ENCODE results near the gene MMP25. TPM values are rescaled to one million over a fixed set of nuclear protein-coding genes. Genes with fewer than 3 reads are reported as not detected.
A peak's percentile ranks its signal among the peaks of the same experiment; 100 is the strongest.

The MMP25 gene
- polyA plus RNA-seq, 3 donors = 0.71 to 26.6 (median 2.6) TPM

- Histone ChIP-seq H3K27me3 (ENCODE audit: control insufficient read depth in 2 of 2, insufficient read depth in 2 of 2, low read length in 2 of 2) (peaks cover 0 to 2% of the 10 kb centered on the region in 2 donors), H3K4me2 (replicated peaks; ENCODE audit: extremely low read depth, low read length, poor library complexity, severe bottlenecking) (peak overlapping the region; percentile 70), H3K4me3 (replicated peaks in 1 of 3; ENCODE audit: low read depth in 2 of 3, low read length in 3 of 3) (no peak overlapping the region), H3K9ac (ENCODE audit: insufficient read depth, low read length, poor library complexity, severe bottlenecking) (no peak overlapping the region), H2AFZ (ENCODE audit: insufficient read depth, low read depth, low read length, poor library complexity, severe bottlenecking) (no peak overlapping the region), H3K79me2 (ENCODE audit: insufficient read depth, low read length) (no peaks in the 10 kb centered on the region), H3K4me1 (ENCODE audit: control insufficient read depth in 1 of 2, insufficient read depth in 2 of 2, low read length in 2 of 2) (peaks cover 45 to 47% of the 10 kb centered on the region in 2 donors), H3K27ac (ENCODE audit: low read depth in 1 of 2, low read length in 2 of 2) (no peak overlapping the region), H3K36me3 (replicated peaks in 1 of 2; ENCODE audit: control insufficient read depth in 1 of 2, insufficient read depth in 2 of 2, low read length in 2 of 2) (no peaks in the 10 kb centered on the region), H3K9me3 (replicated peaks in 1 of 2; ENCODE audit: control insufficient read depth in 1 of 2, insufficient read depth in 1 of 2, low read length in 2 of 2) (no peaks in the 10 kb centered on the region), H4K20me1 (ENCODE audit: insufficient read depth, low read length) (no peaks in the 10 kb centered on the region)
- peaks cover 44% of the 10 kb centered on the region for H3K4me1 Mint-ChIP-seq
- H3K9me3 Mint-ChIP-seq = peaks cover 0 to 3% (median 0%) of the 10 kb centered on the region in 7 donors
- WGBS (ENCODE audit: insufficient coverage) = under 1% methylated on average over 65 of the region's 67 CpGs
- TF ChIP-seq, protein P1, sequence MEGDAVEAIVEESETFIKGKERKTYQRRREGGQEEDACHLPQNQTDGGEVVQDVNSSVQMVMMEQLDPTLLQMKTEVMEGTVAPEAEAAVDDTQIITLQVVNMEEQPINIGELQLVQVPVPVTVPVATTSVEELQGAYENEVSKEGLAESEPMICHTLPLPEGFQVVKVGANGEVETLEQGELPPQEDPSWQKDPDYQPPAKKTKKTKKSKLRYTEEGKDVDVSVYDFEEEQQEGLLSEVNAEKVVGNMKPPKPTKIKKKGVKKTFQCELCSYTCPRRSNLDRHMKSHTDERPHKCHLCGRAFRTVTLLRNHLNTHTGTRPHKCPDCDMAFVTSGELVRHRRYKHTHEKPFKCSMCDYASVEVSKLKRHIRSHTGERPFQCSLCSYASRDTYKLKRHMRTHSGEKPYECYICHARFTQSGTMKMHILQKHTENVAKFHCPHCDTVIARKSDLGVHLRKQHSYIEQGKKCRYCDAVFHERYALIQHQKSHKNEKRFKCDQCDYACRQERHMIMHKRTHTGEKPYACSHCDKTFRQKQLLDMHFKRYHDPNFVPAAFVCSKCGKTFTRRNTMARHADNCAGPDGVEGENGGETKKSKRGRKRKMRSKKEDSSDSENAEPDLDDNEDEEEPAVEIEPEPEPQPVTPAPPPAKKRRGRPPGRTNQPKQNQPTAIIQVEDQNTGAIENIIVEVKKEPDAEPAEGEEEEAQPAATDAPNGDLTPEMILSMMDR (IDR thresholded peaks at IDR 0.05) = no peak
- peaks cover 5 to 6% of the 10 kb centered on the region in 2 donors for H3K36me3 Mint-ChIP-seq
- H3K4me3 Mint-ChIP-seq = peak overlapping the region; percentile 81 to 88
- intact Hi-C loops (cut with micrococcal nuclease) = no loop called here
- peaks cover 0 to 18% (median 14%) of the 10 kb centered on the region in 3 donors for H3K27me3 Mint-ChIP-seq (ENCODE audit: low read depth in 3 of 3)
- peak overlapping the region in 1 of 7 donors; percentile 87 for H3K27ac Mint-ChIP-seq
- DNase-seq = no peak
Observed at GRCh38 chr16:3004319-3004718, 42.0 kb upstream of the MMP25 start.

- intact Hi-C loops (cut with micrococcal nuclease) = no loop called here
- H3K27ac ChIP-seq (ENCODE audit: low read depth in 1 of 2, low read length in 2 of 2) = no peak overlapping the region
- TF ChIP-seq, protein P1 (IDR thresholded peaks at IDR 0.05) = no peak
- H3K4me1 ChIP-seq (ENCODE audit: control insufficient read depth in 1 of 2, insufficient read depth in 2 of 2, low read length in 2 of 2) = peaks cover 49 to 52% of the 10 kb centered on the region in 2 donors
- WGBS (ENCODE audit: insufficient coverage) = 0% methylated on average over 12 of the region's 25 CpGs
- H3K36me3 ChIP-seq (replicated peaks in 1 of 2; ENCODE audit: control insufficient read depth in 1 of 2, insufficient read depth in 2 of 2, low read length in 2 of 2) = no peaks in the 10 kb centered on the region
- H3K9ac ChIP-seq (ENCODE audit: insufficient read depth, low read length, poor library complexity, severe bottlenecking) = no peak overlapping the region
- peaks cover 5 to 6% of the 10 kb centered on the region in 2 donors for H3K36me3 Mint-ChIP-seq
- H3K4me3 Mint-ChIP-seq = peak overlapping the region; percentile 81 to 88
- peaks cover 0 to 2% of the 10 kb centered on the region in 2 donors for H3K27me3 ChIP-seq (ENCODE audit: control insufficient read depth in 2 of 2, insufficient read depth in 2 of 2, low read length in 2 of 2)
- peak overlapping the region; percentile 70 for H3K4me2 ChIP-seq (replicated peaks; ENCODE audit: extremely low read depth, low read length, poor library complexity, severe bottlenecking)
- H3K4me3 ChIP-seq (replicated peaks in 1 of 3; ENCODE audit: low read depth in 2 of 3, low read length in 3 of 3) = peak overlapping the region; percentile 19 to 71 (median 44)
- H3K9me3 Mint-ChIP-seq = peaks cover 0 to 3% (median 0%) of the 10 kb centered on the region in 7 donors
- H3K27me3 Mint-ChIP-seq (ENCODE audit: low read depth in 3 of 3) = peaks cover 0 to 17% (median 16%) of the 10 kb centered on the region in 3 donors
- no peaks in the 10 kb centered on the region for H4K20me1 ChIP-seq (ENCODE audit: insufficient read depth, low read length)
- H3K9me3 ChIP-seq (replicated peaks in 1 of 2; ENCODE audit: control insufficient read depth in 1 of 2, insufficient read depth in 1 of 2, low read length in 2 of 2) = no peaks in the 10 kb centered on the region
- peaks cover 47% of the 10 kb centered on the region for H3K4me1 Mint-ChIP-seq
- H3K27ac Mint-ChIP-seq = peak overlapping the region in 5 of 7 donors; percentile 19 to 87 (median 63)
- no peak for DNase-seq
- H3K79me2 ChIP-seq (ENCODE audit: insufficient read depth, low read length) = no peaks in the 10 kb centered on the region
- no peak overlapping the region for H2AFZ ChIP-seq (ENCODE audit: insufficient read depth, low read depth, low read length, poor library complexity, severe bottlenecking)
Observed at GRCh38 chr16:3004781-3005284, 41.5 kb upstream of the MMP25 start.
